Natural killer cell (primary cell): ENCODE data around the gene SFMBT1. TPM values are rescaled to one million over a fixed set of nuclear protein-coding genes. Genes with fewer than 3 reads are reported as not detected.

Source experiments
- ATAC-seq, 3 donors: fragments of 150-1000 bp in 2 of 3; fragments of 200-7000 bp in 1 of 3; cut with Tn5 transposase; 1 replicate in 1 of 3; 2 replicates in 2 of 3; pipeline ENCODE4 v1.10.0; 2021; ENCODE audit warnings: mild to moderate bottlenecking in 2 of 3, moderate library complexity in 2 of 3
- DNase-seq, 2 donors: peaks; one replicate each; pipeline versions ENCODE4 v3.0.0 to v3.0.0-alpha.2; 2013 to 2021; ENCODE audit warnings: mixed read lengths in 1 of 2
- H3K27ac ChIP-seq: one replicate; pipeline ENCODE4 v1.5.1; 2013; ENCODE audit warnings: mild to moderate bottlenecking, low read length
- H3K27me3 ChIP-seq: one replicate; pipeline ENCODE4 v1.6.1; 2013; ENCODE audit warnings: low read length; ENCODE audit not compliant: control insufficient read depth, insufficient read depth
- H3K36me3 ChIP-seq: one replicate; pipeline ENCODE4 v1.6.1; 2013; ENCODE audit warnings: low read length; ENCODE audit not compliant: control insufficient read depth, insufficient read depth
- H3K4me1 ChIP-seq: one replicate; pipeline ENCODE4 v1.6.1; 2013; ENCODE audit warnings: low read length; ENCODE audit not compliant: control insufficient read depth, insufficient read depth
- H3K4me3 ChIP-seq: one replicate; pipeline ENCODE4 v1.5.1; 2013; ENCODE audit warnings: low read length
- H3K9me3 ChIP-seq: one replicate; pipeline ENCODE4 v1.6.1; 2013; ENCODE audit warnings: low read length; ENCODE audit not compliant: control insufficient read depth, insufficient read depth
- H3K27ac Mint-ChIP-seq, 2 donors: one replicate each; pipeline ENCODE4 v1.8.0; 2022; ENCODE audit warnings: mild to moderate bottlenecking in 2 of 2, mixed read lengths in 2 of 2, moderate library complexity in 1 of 2
- H3K27me3 Mint-ChIP-seq, 2 donors: one replicate each; pipeline ENCODE4 v1.8.0; 2022; ENCODE audit warnings: low read depth in 2 of 2, mixed read lengths in 2 of 2
- H3K36me3 Mint-ChIP-seq: one replicate; pipeline ENCODE4 v1.8.0; 2022; ENCODE audit warnings: mixed read lengths
- H3K4me1 Mint-ChIP-seq, 2 donors: one replicate each; pipeline ENCODE4 v1.8.0; 2022; ENCODE audit warnings: mixed read lengths in 2 of 2
- H3K4me3 Mint-ChIP-seq: one replicate; pipeline ENCODE4 v1.8.0; 2022; ENCODE audit warnings: mild to moderate bottlenecking, moderate library complexity, mixed read lengths
- H3K9me3 Mint-ChIP-seq, 2 donors: one replicate each; pipeline ENCODE4 v1.8.0; 2022; ENCODE audit warnings: mixed read lengths in 2 of 2
- WGBS: methylation state at CpG from one replicate; pipeline ENCODE4 v1.1.7; 2013; ENCODE audit warnings: missing lambda C conversion rate; ENCODE audit not compliant: insufficient coverage; 5-methylcytosine and 5-hydroxymethylcytosine counted together
- intact Hi-C: fragments of 100-400 bp; cut with micrococcal nuclease; formaldehyde crosslinking; loops from one replicate; pipeline ENCODE4 v1.14.2; 2022
- total RNA-seq, 4 donors: library from RNA; stranded (reverse); fragments of 120-200 nt in 1 of 4; gene quantifications; one replicate each; pipeline versions ENCODE4 v1.2.3 to v1.2.4, GENCODE V29; 2013 to 2022
- TF ChIP-seq, protein P1 (sequence below): fragments of 200-600 bp; IDR thresholded peaks from one replicate; pipeline ENCODE4 v1.8.0; 2022; ENCODE audit warnings: antibody characterized with exemption

The SFMBT1 gene
- total RNA-seq, 3 donors from 2014 or later (not counting 1 experiment from before 2014, with no cell fraction given) = 20.2 to 22.3 (median 22.2) TPM

DNA sequence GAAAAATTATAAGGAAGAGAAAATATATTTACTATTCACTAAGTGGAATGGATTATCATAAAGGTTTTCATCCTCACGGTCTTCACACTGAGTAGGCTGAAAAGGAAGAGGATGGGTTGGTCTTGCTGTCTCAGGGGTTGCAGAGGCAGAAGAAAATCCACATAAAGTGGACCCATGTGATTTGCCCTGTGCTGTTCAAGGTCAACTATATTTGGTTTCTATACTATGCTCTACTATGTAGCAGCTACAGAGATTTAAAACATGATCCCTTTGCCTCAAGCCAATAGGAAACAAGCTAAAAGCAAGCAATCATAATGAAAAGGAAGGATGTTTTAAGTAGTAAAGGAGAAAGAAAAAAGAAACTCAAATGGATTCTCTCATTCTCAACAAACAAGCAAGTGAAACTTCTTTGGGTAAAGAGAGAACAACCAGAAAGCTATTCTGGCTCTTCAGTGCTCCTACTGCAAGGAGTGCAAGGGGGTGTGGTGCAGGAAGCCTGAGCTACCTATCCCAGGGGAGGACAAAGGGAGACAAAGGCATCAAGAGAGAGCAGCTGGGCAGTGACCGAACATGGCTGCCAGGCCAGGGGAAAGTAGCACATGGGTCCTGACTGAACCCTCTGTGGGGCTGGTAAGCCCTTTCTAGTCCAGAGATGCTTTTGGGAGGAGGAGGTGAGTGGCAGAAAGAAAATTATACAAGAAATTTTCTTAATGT lies 35.9 kb downstream of the SFMBT1 start:
- H3K9me3 Mint-ChIP-seq = no peaks in the 10 kb centered on the region
- H3K4me1 ChIP-seq = no peaks in the 10 kb centered on the region
- H3K4me3 Mint-ChIP-seq = no peak overlapping the region
- TF ChIP-seq, protein P1, sequence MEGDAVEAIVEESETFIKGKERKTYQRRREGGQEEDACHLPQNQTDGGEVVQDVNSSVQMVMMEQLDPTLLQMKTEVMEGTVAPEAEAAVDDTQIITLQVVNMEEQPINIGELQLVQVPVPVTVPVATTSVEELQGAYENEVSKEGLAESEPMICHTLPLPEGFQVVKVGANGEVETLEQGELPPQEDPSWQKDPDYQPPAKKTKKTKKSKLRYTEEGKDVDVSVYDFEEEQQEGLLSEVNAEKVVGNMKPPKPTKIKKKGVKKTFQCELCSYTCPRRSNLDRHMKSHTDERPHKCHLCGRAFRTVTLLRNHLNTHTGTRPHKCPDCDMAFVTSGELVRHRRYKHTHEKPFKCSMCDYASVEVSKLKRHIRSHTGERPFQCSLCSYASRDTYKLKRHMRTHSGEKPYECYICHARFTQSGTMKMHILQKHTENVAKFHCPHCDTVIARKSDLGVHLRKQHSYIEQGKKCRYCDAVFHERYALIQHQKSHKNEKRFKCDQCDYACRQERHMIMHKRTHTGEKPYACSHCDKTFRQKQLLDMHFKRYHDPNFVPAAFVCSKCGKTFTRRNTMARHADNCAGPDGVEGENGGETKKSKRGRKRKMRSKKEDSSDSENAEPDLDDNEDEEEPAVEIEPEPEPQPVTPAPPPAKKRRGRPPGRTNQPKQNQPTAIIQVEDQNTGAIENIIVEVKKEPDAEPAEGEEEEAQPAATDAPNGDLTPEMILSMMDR = no peak
- no peak overlapping the region for H3K27ac ChIP-seq
- intact Hi-C loops = no loop called here
- WGBS = 97% methylated on average over 2 of the region's 2 CpGs
- no peaks in the 10 kb centered on the region for H3K9me3 ChIP-seq
- H3K27me3 ChIP-seq = no peaks in the 10 kb centered on the region
- no peak for DNase-seq
- H3K27me3 Mint-ChIP-seq = no peaks in the 10 kb centered on the region
- peaks cover 6 to 25% of the 10 kb centered on the region in 2 donors for H3K4me1 Mint-ChIP-seq
- no peaks in the 10 kb centered on the region for H3K36me3 ChIP-seq
- H3K4me3 ChIP-seq = no peak overlapping the region
- ATAC-seq = no peak
- H3K27ac Mint-ChIP-seq = peak overlapping the region in 1 of 2 donors; percentile 50
- no peaks in the 10 kb centered on the region for H3K36me3 Mint-ChIP-seq

DNA sequence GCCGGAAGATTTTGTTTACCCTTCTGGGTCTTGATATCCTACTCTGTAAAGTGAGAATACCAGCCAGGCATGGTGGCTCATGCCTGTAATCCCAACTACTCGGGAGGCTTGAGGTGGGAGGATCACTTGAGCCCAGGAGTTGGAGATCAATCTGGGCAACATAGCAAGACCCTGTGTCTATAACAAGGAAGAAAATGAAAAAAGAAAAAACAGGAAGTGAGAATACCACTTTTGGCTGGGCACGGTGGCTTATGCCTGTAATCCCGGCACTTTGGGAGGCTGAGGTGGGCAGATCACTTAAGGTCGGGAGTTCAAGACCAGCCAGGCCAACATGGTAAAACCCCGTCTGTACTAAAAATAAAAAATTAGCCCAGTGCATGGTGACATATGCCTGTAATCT lies 36.9 kb downstream of the SFMBT1 start:
- H3K27ac ChIP-seq = no peak overlapping the region
- Mint-ChIP-seq H3K9me3 (no peaks in the 10 kb centered on the region), H3K4me3 (no peak overlapping the region), H3K4me1 (peaks cover 6 to 25% of the 10 kb centered on the region in 2 donors), H3K27me3 (no peaks in the 10 kb centered on the region), H3K27ac (no peak overlapping the region), H3K36me3 (no peaks in the 10 kb centered on the region)
- ATAC-seq (no peak), DNase-seq (no peak)
- no peak overlapping the region for H3K4me3 ChIP-seq
- no peaks in the 10 kb centered on the region for H3K27me3 ChIP-seq
- no peaks in the 10 kb centered on the region for H3K36me3 ChIP-seq
- intact Hi-C loops = no loop called here
- WGBS = 80% methylated on average over 6 of the region's 6 CpGs
- H3K9me3 ChIP-seq = no peaks in the 10 kb centered on the region
- TF ChIP-seq, protein P1 = no peak
- H3K4me1 ChIP-seq = no peaks in the 10 kb centered on the region

DNA sequence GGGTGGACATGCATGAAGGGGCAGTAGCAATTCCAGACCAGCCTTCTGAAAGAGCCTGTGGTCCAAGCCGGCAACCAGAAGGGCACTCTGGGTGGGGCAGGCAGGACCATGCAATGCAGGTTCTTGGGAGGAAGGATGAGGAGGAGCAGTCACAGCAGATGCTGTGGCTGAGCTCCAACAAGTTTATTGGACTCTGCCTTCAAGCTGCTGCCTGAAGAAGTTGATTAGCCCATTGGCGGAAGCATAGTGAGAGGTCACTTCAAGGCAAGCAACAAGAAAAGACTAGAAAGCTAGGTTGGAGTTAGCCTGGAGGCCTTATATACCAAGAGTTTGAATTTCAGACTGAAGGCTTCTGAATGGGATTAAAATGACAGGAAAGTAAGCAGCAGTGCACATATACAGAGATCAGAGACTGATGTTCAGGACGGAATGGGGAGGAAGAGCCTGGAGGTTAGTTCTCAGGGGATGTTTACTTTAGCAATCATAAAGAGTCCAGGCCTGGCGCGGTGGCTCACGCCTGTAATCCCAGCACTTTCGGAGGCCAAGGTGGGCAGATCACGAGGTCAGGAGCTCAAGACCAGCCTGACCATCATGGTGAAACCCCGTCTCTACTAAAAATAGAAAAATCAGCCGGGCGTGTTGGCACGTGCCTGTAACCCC lies 39.9 kb downstream of the SFMBT1 start:
- H3K36me3 Mint-ChIP-seq = no peaks in the 10 kb centered on the region
- WGBS = 95% methylated on average over 12 of the region's 12 CpGs
- peaks cover 6 to 14% of the 10 kb centered on the region in 2 donors for H3K4me1 Mint-ChIP-seq
- no peaks in the 10 kb centered on the region for H3K27me3 Mint-ChIP-seq
- TF ChIP-seq, protein P1 = no peak
- Histone ChIP-seq H3K36me3 (no peaks in the 10 kb centered on the region), H3K27me3 (no peaks in the 10 kb centered on the region), H3K4me3 (no peak overlapping the region), H3K27ac (no peak overlapping the region), H3K9me3 (no peaks in the 10 kb centered on the region), H3K4me1 (no peaks in the 10 kb centered on the region)
- no peak overlapping the region for H3K4me3 Mint-ChIP-seq
- no peak overlapping the region for H3K27ac Mint-ChIP-seq
- no peak for ATAC-seq
- DNase-seq = no peak
- intact Hi-C loops = no loop called here
- no peaks in the 10 kb centered on the region for H3K9me3 Mint-ChIP-seq
